GM21529 (cell line): ENCODE data around the gene CLDN24.
"Not testable (repeated sequence)": the region's sequence is repeated elsewhere in the genome, so short reads cannot be mapped to it uniquely, and the experiment has no call there.

Experiments used
- ATAC-seq: cut with Tn5 transposase; IDR thresholded peaks from one replicate; pipeline ENCODE4 v1.9.1; 2021; ENCODE audit not compliant: unreplicated experiment

Gene CLDN24

DNA sequence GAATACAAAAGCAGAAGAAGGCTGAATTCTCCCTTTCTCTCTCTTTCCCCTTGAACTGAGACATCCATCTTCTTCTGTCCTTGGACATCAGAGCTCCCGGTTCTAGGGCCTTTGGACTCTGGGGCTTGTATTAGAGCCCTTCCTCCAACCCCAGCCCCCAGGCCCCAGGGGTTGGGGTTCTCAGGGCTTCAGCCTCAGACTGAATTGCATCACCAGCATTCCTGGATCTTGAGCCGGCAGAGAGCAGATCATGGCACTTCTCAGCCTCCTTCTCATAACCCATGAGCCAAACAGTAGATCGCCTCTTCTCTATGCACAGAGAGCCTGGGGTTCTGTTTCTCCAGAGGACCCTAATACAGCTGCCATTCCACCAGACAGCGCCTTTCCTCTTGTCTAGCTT lies 25.3 kb upstream of the CLDN24 start:
- ATAC-seq: no peak

GRCh38 chr4:183347146-183347545 lies 24.9 kb upstream of the CLDN24 start:
- ATAC-seq: no peak

DNA sequence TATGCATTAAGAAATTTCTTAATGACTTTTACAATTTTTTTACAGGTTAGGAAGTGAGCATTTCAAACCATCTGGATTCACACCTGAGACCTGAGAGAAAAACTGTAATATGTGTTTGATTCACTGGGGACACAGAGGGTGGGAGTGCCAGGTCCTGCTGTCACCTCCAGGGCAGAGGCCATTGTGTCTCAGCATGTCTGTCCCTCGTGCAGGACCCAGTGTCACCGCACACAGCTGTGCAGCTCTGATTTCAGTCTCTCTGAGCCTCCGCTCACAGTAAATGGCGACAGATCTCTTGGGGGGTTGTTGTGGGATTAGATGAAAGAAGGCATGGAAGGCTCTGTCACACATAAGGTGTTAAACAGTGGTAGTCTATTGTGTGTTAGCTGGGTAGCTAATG lies 23.0 kb upstream of the CLDN24 start:
- ATAC-seq: no peak

DNA sequence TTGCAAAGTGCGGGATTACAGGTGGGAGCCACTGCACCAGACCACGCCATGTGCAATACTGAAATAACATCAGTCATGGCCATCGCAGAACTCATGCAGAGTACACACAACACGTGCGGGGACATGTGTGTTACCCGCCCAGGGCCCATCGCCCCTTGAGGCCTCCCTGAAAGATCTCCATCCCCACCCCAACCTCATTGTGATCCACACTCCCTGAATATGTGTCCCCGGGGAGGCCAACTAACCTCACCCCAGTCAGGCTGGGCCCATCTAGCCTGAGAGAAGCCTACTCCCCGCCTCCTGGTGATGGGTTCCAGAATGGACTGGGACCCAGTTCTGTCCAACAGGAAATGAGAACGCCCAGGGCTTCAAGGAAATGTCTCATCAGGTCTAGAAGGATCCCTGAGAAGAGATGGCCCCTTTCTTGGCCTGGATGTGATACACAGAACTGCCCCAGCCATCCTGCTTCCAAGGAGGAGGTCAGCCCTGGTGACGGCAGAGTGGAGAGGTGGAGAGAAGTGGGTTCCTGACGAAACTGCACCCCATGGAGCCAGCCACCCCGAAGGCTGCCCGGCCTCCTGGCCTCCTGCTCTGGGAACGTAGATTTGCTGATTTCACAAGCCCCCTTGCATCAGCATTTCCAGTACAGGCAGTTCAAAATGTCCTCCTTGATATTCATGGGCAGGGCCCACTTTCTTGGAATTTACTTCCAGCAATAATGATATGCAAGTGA lies 22.5 kb upstream of the CLDN24 start:
- ATAC-seq: no peak

DNA sequence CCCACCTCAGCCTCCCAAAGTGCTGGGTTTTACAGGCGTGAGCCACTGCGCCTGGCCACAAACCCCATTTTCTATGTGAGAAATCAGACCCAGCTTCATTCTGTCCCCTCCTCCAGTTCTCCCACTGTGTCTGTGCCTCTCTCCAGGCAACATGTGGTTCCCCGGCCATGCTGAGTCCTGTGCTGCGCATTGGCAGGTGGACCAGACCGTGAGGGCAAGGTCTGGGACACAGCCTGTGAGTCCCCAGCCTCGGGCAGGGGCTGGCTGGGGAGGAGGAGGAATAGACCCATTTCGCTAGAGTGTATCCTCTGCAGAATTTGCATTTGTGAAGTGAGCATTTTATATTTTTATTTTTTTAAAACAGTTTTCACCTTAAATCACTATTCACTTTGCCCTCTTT lies 21.5 kb upstream of the CLDN24 start:
- no peak for ATAC-seq

- ATAC-seq: no peak
Measured at GRCh38 chr4:183342541-183343533, 20.6 kb upstream of the CLDN24 start.

- ATAC-seq: no peak
Measured at GRCh38 chr4:183337833-183338232, 15.6 kb upstream of the CLDN24 start.

GRCh38 chr4:183337349-183337748 lies 15.1 kb upstream of the CLDN24 start:
- no peak for ATAC-seq

DNA sequence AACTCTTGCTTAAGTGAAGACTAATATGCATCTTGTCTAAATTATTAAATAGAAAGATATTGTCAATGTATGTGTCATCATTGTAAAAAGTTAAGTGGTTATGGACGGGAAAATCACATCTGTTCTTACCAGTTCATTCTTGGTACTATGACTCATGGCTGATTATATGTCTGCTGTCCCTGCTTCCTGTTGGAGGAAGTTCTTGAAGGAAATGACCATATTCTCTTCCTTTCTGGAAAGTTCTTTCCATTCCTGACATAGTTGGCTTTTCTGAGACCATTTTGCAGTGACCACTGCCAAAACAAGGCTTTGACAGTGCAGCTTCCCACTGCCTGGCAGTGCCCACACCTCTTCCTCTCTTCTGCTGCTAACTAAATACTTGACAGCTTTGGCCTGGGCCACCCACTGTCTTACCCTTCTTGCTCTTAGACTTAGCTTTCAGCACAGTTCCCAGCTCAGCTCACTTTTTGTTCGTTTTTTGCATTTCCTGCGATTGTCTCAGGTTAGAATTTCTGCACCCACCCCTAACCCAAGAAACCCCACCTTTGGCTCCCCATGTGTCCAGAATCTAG lies 13.2 kb upstream of the CLDN24 start:
- no peak for ATAC-seq

DNA sequence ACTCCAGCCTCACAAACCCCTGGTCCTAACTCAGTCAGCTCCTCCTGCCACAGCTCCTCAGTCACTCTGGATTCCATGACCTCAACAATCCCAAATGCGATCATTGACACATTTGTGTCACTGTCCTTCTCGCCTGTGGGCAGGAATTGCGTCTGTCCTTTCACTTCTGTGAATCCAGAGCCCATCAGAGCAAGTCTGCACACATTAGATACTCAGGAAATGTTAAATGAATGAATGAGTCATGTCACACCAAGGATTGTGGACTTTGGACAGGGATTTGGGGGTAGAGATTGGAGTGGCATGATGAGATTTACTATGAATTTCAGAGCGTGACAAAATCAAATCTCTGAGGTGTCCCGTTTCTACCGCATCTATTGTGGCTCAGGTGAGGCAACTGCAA lies 11.8 kb upstream of the CLDN24 start:
- ATAC-seq: no peak

- no peak for ATAC-seq
Measured at GRCh38 chr4:183333202-183333601, 11.0 kb upstream of the CLDN24 start.

- no peak for ATAC-seq
Measured at GRCh38 chr4:183332447-183332846, 10.2 kb upstream of the CLDN24 start.

GRCh38 chr4:183330841-183331240 lies 8.6 kb upstream of the CLDN24 start:
- ATAC-seq: no peak

DNA sequence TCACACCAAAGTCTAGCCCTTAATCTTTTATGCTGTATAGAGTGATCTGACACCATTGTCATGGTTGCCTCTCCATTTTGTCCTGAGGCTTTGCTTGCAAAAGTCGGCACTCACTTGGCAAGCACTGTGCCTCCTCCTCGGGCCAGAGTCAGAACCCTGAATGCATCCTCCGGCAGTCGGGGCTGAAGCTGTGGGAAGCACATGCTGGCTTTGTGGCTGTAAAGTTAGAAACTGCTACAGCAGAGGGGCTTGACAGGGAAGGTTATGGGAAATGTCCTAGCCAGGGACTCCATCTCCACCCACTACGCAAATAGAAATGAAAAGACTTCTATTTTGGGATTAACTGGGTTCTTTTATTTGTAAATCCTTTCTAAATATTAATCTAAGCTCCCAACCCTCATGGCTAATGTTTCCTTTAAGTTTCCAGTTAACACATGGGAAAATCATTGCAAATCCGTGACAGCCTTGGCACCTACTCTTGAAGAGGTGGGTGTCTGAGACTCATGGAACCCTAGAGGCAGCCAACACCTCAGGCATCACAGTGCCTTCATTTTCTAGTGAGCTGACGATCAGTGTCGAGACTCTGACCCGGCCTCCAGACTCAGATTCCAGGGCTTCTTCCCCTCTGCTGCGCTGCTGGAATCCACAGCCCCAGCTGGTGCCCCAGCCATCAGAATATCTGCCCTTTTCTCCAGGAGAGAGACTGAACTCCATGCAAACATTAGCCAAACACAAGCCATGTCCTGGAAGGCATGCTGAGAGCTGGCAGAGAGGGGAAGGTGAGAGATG lies 7.9 kb upstream of the CLDN24 start:
- ATAC-seq: no peak

- no peak for ATAC-seq
Measured at GRCh38 chr4:183329244-183329643, 7.0 kb upstream of the CLDN24 start.

GRCh38 chr4:183328832-183329231 lies 6.6 kb upstream of the CLDN24 start:
- ATAC-seq: no peak

DNA sequence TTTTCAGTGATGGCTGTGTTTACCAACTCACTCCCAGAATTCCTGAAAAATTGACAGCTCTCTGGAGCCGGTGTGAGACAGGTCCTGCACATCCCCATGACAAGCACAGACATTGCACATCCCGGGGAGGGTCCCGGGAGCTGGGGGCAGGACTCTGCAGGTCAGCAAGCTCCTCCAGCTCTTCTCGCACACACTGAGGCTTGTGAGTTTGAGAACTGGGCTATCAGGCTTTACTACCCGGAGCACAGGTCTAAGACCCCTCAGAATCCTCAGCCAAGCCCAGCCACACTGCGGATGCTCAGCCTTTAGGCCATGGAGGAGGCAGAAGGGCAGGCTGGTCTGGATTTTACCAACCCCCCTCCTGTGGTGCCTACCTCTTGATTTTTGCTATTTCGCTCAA lies 5.6 kb upstream of the CLDN24 start:
- no peak for ATAC-seq

DNA sequence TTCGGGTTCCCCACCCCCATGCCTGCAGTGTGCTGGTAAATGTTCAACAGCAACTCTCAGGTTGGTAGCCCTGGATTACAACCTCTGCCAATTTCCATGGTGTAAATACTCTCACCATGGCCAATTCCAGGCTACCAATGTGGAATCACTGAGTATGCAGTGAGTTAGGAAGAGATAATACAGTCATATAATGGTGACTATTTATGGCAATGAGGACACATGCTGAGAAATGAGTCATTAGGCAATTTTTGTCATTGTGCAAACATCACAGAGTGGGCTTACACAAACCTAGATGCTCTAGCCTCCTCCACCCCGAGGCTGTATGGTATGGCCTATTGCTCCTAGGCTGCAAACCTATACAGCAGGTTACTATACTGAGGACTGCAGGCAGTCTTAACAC lies 4.6 kb upstream of the CLDN24 start:
- no peak for ATAC-seq

GRCh38 chr4:183326387-183326786 lies 4.2 kb upstream of the CLDN24 start:
- ATAC-seq: not testable (repeated sequence)

DNA sequence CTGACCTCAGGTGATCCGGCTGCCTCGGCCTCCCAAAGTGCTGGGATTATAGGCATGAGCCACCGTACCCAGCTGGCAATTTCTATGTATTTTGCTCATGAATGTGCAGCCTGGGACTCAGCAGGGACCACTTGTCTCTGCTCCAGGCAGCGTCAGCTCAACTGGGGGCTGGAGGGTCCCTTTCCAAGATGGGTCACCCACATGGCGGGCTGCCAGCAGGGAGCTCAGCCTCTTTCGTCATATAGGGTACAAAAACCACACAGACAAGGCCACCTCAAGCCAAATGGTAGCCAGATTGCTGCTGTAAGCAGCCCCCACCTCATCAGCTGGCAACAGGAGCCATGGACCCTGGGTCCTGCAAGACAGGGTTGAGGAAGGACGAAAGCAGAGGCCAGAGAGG lies 2.4 kb upstream of the CLDN24 start:
- no peak for ATAC-seq

- not testable (repeated sequence) for ATAC-seq
Measured at GRCh38 chr4:183324056-183324455, 1.8 kb upstream of the CLDN24 start.
